Measurements from ENCODE around the gene ZNF398. TPM values are rescaled to one million over a fixed set of nuclear protein-coding genes. Genes with fewer than 3 reads are reported as not detected.

Gene ZNF398
- total RNA-seq, 2 experiments from 2014 or later = 11.8 to 14.2 TPM

DNA sequence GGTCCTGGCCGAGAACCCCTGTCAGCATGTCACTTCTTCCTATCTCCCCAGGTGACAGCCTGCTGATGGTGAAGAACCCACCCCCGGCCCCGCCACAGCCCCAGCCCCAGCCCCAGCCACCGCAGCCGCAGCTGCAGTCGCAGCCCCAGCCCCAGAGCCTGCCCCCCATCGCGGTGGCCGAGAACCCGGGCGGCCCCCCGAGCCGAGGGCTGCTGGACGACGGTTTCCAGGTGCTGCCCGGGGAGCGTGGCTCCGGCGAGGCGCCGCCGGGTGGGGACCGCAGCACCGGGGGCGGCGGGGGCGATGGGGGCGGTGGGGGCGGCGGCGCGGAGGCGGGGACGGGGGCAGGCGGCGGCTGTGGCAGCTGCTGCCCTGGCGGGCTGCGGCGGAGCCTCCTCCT lies 76.5 kb downstream of the ZNF398 start:
- intact Hi-C loops (cut with micrococcal nuclease; ENCODE audit: unreplicated experiment) = no loop called here

DNA sequence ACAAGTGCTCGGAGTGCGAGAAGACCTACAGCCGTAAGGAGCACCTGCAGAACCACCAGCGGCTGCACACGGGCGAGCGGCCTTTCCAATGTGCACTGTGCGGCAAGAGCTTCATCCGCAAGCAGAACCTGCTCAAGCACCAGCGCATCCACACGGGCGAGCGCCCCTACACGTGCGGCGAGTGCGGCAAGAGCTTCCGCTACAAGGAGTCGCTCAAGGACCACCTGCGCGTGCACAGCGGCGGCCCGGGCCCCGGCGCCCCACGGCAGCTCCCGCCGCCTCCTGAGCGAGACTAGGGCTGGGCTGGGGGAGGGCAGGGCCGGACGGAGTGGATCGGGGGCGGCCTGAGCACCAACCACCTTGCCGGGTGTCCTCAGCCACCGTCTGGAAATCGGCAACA lies 77.1 kb downstream of the ZNF398 start:
- CTCF ChIA-PET (ENCODE audit: unreplicated experiment) = no interaction called here
- Histone ChIP-seq H3K9me3 (ENCODE audit: low read length) (no peaks in the 10 kb centered on the region), H3K36me3 (ENCODE audit: insufficient read depth, low read length) (peaks cover 16% of the 10 kb centered on the region), H4K20me1 (ENCODE audit: insufficient read depth, low read length) (no peaks in the 10 kb centered on the region), H3K4me3 (ENCODE audit: low read depth, low read length, poor library complexity, severe bottlenecking) (no peak overlapping the region), H3K4me2 (ENCODE audit: low read length) (no peak overlapping the region), H3K79me2 (ENCODE audit: insufficient read depth, low read depth, low read length) (no peaks in the 10 kb centered on the region), H3K9me2 (ENCODE audit: insufficient read depth, low read length) (no peaks in the 10 kb centered on the region), H3K4me1 (ENCODE audit: insufficient read depth, low read length, poor library complexity, severe bottlenecking) (no peaks in the 10 kb centered on the region), H2AFZ (ENCODE audit: low read length) (no peak overlapping the region), H3K27ac (ENCODE audit: low read depth, low read length, poor library complexity, severe bottlenecking) (no peak overlapping the region)
- TF ChIP-seq, protein P1, sequence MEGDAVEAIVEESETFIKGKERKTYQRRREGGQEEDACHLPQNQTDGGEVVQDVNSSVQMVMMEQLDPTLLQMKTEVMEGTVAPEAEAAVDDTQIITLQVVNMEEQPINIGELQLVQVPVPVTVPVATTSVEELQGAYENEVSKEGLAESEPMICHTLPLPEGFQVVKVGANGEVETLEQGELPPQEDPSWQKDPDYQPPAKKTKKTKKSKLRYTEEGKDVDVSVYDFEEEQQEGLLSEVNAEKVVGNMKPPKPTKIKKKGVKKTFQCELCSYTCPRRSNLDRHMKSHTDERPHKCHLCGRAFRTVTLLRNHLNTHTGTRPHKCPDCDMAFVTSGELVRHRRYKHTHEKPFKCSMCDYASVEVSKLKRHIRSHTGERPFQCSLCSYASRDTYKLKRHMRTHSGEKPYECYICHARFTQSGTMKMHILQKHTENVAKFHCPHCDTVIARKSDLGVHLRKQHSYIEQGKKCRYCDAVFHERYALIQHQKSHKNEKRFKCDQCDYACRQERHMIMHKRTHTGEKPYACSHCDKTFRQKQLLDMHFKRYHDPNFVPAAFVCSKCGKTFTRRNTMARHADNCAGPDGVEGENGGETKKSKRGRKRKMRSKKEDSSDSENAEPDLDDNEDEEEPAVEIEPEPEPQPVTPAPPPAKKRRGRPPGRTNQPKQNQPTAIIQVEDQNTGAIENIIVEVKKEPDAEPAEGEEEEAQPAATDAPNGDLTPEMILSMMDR (conservative IDR thresholded peaks at IDR 0.05; ENCODE audit: low read length) = no peak
- no peak for TF ChIP-seq EZH2phosphoT487 (IDR thresholded peaks at IDR 0.05; ENCODE audit: borderline replicate concordance, low read depth, low read length)
- POLR2A ChIA-PET = no interaction called here
- intact Hi-C loops (cut with micrococcal nuclease; ENCODE audit: unreplicated experiment) = no loop called here
- BruUV-seq (replicated peaks) = no TSS peak
- DNase-seq (ENCODE audit: low spot score) = no peak

More for the DNA sequence above, 76.5 kb downstream of the ZNF398 start:
- CTCF ChIA-PET (ENCODE audit: unreplicated experiment) = no interaction called here
- Histone ChIP-seq H3K4me2 (ENCODE audit: low read length) (no peak overlapping the region), H3K9me3 (ENCODE audit: low read length) (no peaks in the 10 kb centered on the region), H3K9me2 (ENCODE audit: insufficient read depth, low read length) (no peaks in the 10 kb centered on the region), H3K79me2 (ENCODE audit: insufficient read depth, low read depth, low read length) (no peaks in the 10 kb centered on the region), H4K20me1 (ENCODE audit: insufficient read depth, low read length) (no peaks in the 10 kb centered on the region), H3K27ac (ENCODE audit: low read depth, low read length, poor library complexity, severe bottlenecking) (no peak overlapping the region), H3K36me3 (ENCODE audit: insufficient read depth, low read length) (peaks cover 22% of the 10 kb centered on the region), H3K4me1 (ENCODE audit: insufficient read depth, low read length, poor library complexity, severe bottlenecking) (no peaks in the 10 kb centered on the region), H3K4me3 (ENCODE audit: low read depth, low read length, poor library complexity, severe bottlenecking) (no peak overlapping the region), H2AFZ (ENCODE audit: low read length) (no peak overlapping the region)
- POLR2A ChIA-PET = no interaction called here
- BruUV-seq (replicated peaks) = no TSS peak
- DNase-seq (ENCODE audit: low spot score) = no peak
- no peak for TF ChIP-seq EZH2phosphoT487 (IDR thresholded peaks at IDR 0.05; ENCODE audit: borderline replicate concordance, low read depth, low read length)
- TF ChIP-seq, protein P1 (conservative IDR thresholded peaks at IDR 0.05; ENCODE audit: low read length) = no peak

DNA sequence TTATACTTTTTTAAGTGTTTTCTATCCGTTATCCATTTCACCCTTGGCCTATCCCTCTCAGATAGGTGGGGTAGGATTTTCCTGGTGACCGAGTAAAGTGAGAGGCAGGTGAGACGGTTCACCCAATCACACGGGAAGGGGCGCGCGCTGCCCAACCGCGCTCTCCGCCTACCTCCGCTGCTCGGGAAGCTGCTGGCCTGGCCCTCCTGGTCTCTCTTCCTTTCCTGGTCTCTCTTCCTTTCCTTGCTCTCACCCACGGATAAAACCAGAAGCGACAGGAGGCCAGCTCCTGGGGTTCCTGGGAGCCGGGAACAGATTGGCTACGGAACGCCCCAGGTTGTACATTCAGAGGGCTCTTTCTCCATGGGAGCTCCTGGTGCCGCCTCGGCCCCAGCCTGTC lies 77.9 kb downstream of the ZNF398 start:
- TF ChIP-seq EZH2phosphoT487 (IDR thresholded peaks at IDR 0.05; ENCODE audit: borderline replicate concordance, low read depth, low read length) = no peak
- TF ChIP-seq, protein P1 (conservative IDR thresholded peaks at IDR 0.05; ENCODE audit: low read length) = no peak
- no peak for DNase-seq (ENCODE audit: low spot score)
- intact Hi-C loops (cut with micrococcal nuclease; ENCODE audit: unreplicated experiment) = no loop called here
- Histone ChIP-seq H3K79me2 (ENCODE audit: insufficient read depth, low read depth, low read length) (no peaks in the 10 kb centered on the region), H2AFZ (ENCODE audit: low read length) (no peak overlapping the region), H3K9me2 (ENCODE audit: insufficient read depth, low read length) (no peaks in the 10 kb centered on the region), H3K4me3 (ENCODE audit: low read depth, low read length, poor library complexity, severe bottlenecking) (no peak overlapping the region), H3K4me2 (ENCODE audit: low read length) (no peak overlapping the region), H3K4me1 (ENCODE audit: insufficient read depth, low read length, poor library complexity, severe bottlenecking) (no peaks in the 10 kb centered on the region), H4K20me1 (ENCODE audit: insufficient read depth, low read length) (no peaks in the 10 kb centered on the region), H3K9me3 (ENCODE audit: low read length) (no peaks in the 10 kb centered on the region), H3K36me3 (ENCODE audit: insufficient read depth, low read length) (peaks cover 16% of the 10 kb centered on the region; the same call in 1 of the 2 replicates), H3K27ac (ENCODE audit: low read depth, low read length, poor library complexity, severe bottlenecking) (no peak overlapping the region)
- ChIA-PET POLR2A (no interaction called here), CTCF (ENCODE audit: unreplicated experiment) (no interaction called here)
- no TSS peak for BruUV-seq (replicated peaks)

All from OCI-LY7 (cell line).